ENCODE measurements around the gene FAM171A1.

The FAM171A1 gene

GRCh38 chr10:15223174-15223573, 147.9 kb downstream of the FAM171A1 start:
- Histone ChIP-seq H3K9me3 (ENCODE audit: control insufficient read depth in 2 of 2, low read length in 2 of 2) (no peaks in the 10 kb centered on the region), H3K4me1 (ENCODE audit: control insufficient read depth in 2 of 2, insufficient read depth in 2 of 2, low read length in 2 of 2) (no peaks in the 10 kb centered on the region), H3K36me3 (ENCODE audit: control insufficient read depth in 2 of 2, insufficient read depth in 2 of 2, low read length in 2 of 2) (peaks cover 8 to 9% of the 10 kb centered on the region in 2 donors), H3K27me3 (ENCODE audit: control insufficient read depth in 2 of 2, insufficient read depth in 2 of 2, low read length in 2 of 2) (no peaks in the 10 kb centered on the region), H3K4me3 (ENCODE audit: low read length in 2 of 2) (no peak overlapping the region), H3K9ac (ENCODE audit: low read depth in 1 of 2, low read length in 2 of 2) (no peak overlapping the region), H3K27ac (ENCODE audit: low read depth in 2 of 2, low read length in 2 of 2) (no peak overlapping the region)

GRCh38 chr10:15222511-15222910, 148.6 kb downstream of the FAM171A1 start:
- Histone ChIP-seq H3K27ac (ENCODE audit: low read depth in 2 of 2, low read length in 2 of 2) (no peak overlapping the region), H3K36me3 (ENCODE audit: control insufficient read depth in 2 of 2, insufficient read depth in 2 of 2, low read length in 2 of 2) (peaks cover 8 to 9% of the 10 kb centered on the region in 2 donors), H3K9me3 (ENCODE audit: control insufficient read depth in 2 of 2, low read length in 2 of 2) (no peaks in the 10 kb centered on the region), H3K4me3 (ENCODE audit: low read length in 2 of 2) (no peak overlapping the region), H3K27me3 (ENCODE audit: control insufficient read depth in 2 of 2, insufficient read depth in 2 of 2, low read length in 2 of 2) (no peaks in the 10 kb centered on the region), H3K9ac (ENCODE audit: low read depth in 1 of 2, low read length in 2 of 2) (no peak overlapping the region), H3K4me1 (ENCODE audit: control insufficient read depth in 2 of 2, insufficient read depth in 2 of 2, low read length in 2 of 2) (no peaks in the 10 kb centered on the region)

GRCh38 chr10:15220445-15220844, 150.6 kb downstream of the FAM171A1 start:
- Histone ChIP-seq H3K36me3 (ENCODE audit: control insufficient read depth in 2 of 2, insufficient read depth in 2 of 2, low read length in 2 of 2) (peaks cover 9 to 11% of the 10 kb centered on the region in 2 donors), H3K27ac (ENCODE audit: low read depth in 2 of 2, low read length in 2 of 2) (no peak overlapping the region)

GRCh38 chr10:15216700-15217099, 154.4 kb downstream of the FAM171A1 start:
- H3K27me3 ChIP-seq (ENCODE audit: control insufficient read depth in 2 of 2, insufficient read depth in 2 of 2, low read length in 2 of 2) = no peaks in the 10 kb centered on the region
- no peak overlapping the region for H3K4me3 ChIP-seq (ENCODE audit: low read length in 2 of 2)
- no peak overlapping the region for H3K9ac ChIP-seq (ENCODE audit: low read depth in 1 of 2, low read length in 2 of 2)
- no peaks in the 10 kb centered on the region for H3K9me3 ChIP-seq (ENCODE audit: control insufficient read depth in 2 of 2, low read length in 2 of 2)
- no peak overlapping the region for H3K27ac ChIP-seq (ENCODE audit: low read depth in 2 of 2, low read length in 2 of 2)
- peaks cover 22 to 31% of the 10 kb centered on the region in 2 donors for H3K36me3 ChIP-seq (ENCODE audit: control insufficient read depth in 2 of 2, insufficient read depth in 2 of 2, low read length in 2 of 2)
- no peaks in the 10 kb centered on the region for H3K4me1 ChIP-seq (ENCODE audit: control insufficient read depth in 2 of 2, insufficient read depth in 2 of 2, low read length in 2 of 2)

More at GRCh38 chr10:15220445-15220844, 150.6 kb downstream of the FAM171A1 start:
- Histone ChIP-seq H3K9ac (ENCODE audit: low read depth in 1 of 2, low read length in 2 of 2) (no peak overlapping the region), H3K4me3 (ENCODE audit: low read length in 2 of 2) (no peak overlapping the region), H3K4me1 (ENCODE audit: control insufficient read depth in 2 of 2, insufficient read depth in 2 of 2, low read length in 2 of 2) (no peaks in the 10 kb centered on the region), H3K9me3 (ENCODE audit: control insufficient read depth in 2 of 2, low read length in 2 of 2) (no peaks in the 10 kb centered on the region), H3K27me3 (ENCODE audit: control insufficient read depth in 2 of 2, insufficient read depth in 2 of 2, low read length in 2 of 2) (no peaks in the 10 kb centered on the region)

- H3K4me1 ChIP-seq (ENCODE audit: control insufficient read depth in 2 of 2, insufficient read depth in 2 of 2, low read length in 2 of 2) = peaks cover 0 to 3% of the 10 kb centered on the region in 2 donors
- no peaks in the 10 kb centered on the region for H3K9me3 ChIP-seq (ENCODE audit: control insufficient read depth in 2 of 2, low read length in 2 of 2)
- no peak overlapping the region for H3K27ac ChIP-seq (ENCODE audit: low read depth in 2 of 2, low read length in 2 of 2)
- no peak overlapping the region for H3K9ac ChIP-seq (ENCODE audit: low read depth in 1 of 2, low read length in 2 of 2)
- peaks cover 18 to 28% of the 10 kb centered on the region in 2 donors for H3K36me3 ChIP-seq (ENCODE audit: control insufficient read depth in 2 of 2, insufficient read depth in 2 of 2, low read length in 2 of 2)
- H3K4me3 ChIP-seq (ENCODE audit: low read length in 2 of 2) = no peak overlapping the region
- no peaks in the 10 kb centered on the region for H3K27me3 ChIP-seq (ENCODE audit: control insufficient read depth in 2 of 2, insufficient read depth in 2 of 2, low read length in 2 of 2)
Observed at GRCh38 chr10:15214237-15214636, 156.9 kb downstream of the FAM171A1 start.

- H3K9ac ChIP-seq (ENCODE audit: low read depth in 1 of 2, low read length in 2 of 2) = no peak overlapping the region
- H3K27me3 ChIP-seq (ENCODE audit: control insufficient read depth in 2 of 2, insufficient read depth in 2 of 2, low read length in 2 of 2) = no peaks in the 10 kb centered on the region
- peaks cover 0 to 4% of the 10 kb centered on the region in 2 donors for H3K4me1 ChIP-seq (ENCODE audit: control insufficient read depth in 2 of 2, insufficient read depth in 2 of 2, low read length in 2 of 2)
- peaks cover 20 to 28% of the 10 kb centered on the region in 2 donors for H3K36me3 ChIP-seq (ENCODE audit: control insufficient read depth in 2 of 2, insufficient read depth in 2 of 2, low read length in 2 of 2)
- H3K4me3 ChIP-seq (ENCODE audit: low read length in 2 of 2) = no peak overlapping the region
- H3K27ac ChIP-seq (ENCODE audit: low read depth in 2 of 2, low read length in 2 of 2) = no peak overlapping the region
- H3K9me3 ChIP-seq (ENCODE audit: control insufficient read depth in 2 of 2, low read length in 2 of 2) = no peaks in the 10 kb centered on the region
Observed at GRCh38 chr10:15213461-15213861, 157.6 kb downstream of the FAM171A1 start.

GRCh38 chr10:15211464-15211979, 159.6 kb downstream of the FAM171A1 start:
- no peak overlapping the region for H3K27ac ChIP-seq (ENCODE audit: low read depth in 2 of 2, low read length in 2 of 2)
- no peak overlapping the region for H3K4me3 ChIP-seq (ENCODE audit: low read length in 2 of 2)
- H3K9me3 ChIP-seq (ENCODE audit: control insufficient read depth in 2 of 2, low read length in 2 of 2) = no peaks in the 10 kb centered on the region
- H3K27me3 ChIP-seq (ENCODE audit: control insufficient read depth in 2 of 2, insufficient read depth in 2 of 2, low read length in 2 of 2) = no peaks in the 10 kb centered on the region
- H3K4me1 ChIP-seq (ENCODE audit: control insufficient read depth in 2 of 2, insufficient read depth in 2 of 2, low read length in 2 of 2) = peaks cover 0 to 6% of the 10 kb centered on the region in 2 donors
- H3K9ac ChIP-seq (ENCODE audit: low read depth in 1 of 2, low read length in 2 of 2) = no peak overlapping the region
- peaks cover 22 to 31% of the 10 kb centered on the region in 2 donors for H3K36me3 ChIP-seq (ENCODE audit: control insufficient read depth in 2 of 2, insufficient read depth in 2 of 2, low read length in 2 of 2)

- no peaks in the 10 kb centered on the region for H3K27me3 ChIP-seq (ENCODE audit: control insufficient read depth in 2 of 2, insufficient read depth in 2 of 2, low read length in 2 of 2)
- no peak overlapping the region for H3K4me3 ChIP-seq (ENCODE audit: low read length in 2 of 2)
- H3K36me3 ChIP-seq (ENCODE audit: control insufficient read depth in 2 of 2, insufficient read depth in 2 of 2, low read length in 2 of 2) = peaks cover 22 to 31% of the 10 kb centered on the region in 2 donors
- H3K4me1 ChIP-seq (ENCODE audit: control insufficient read depth in 2 of 2, insufficient read depth in 2 of 2, low read length in 2 of 2) = peaks cover 0 to 6% of the 10 kb centered on the region in 2 donors
- no peak overlapping the region for H3K9ac ChIP-seq (ENCODE audit: low read depth in 1 of 2, low read length in 2 of 2)
- H3K9me3 ChIP-seq (ENCODE audit: control insufficient read depth in 2 of 2, low read length in 2 of 2) = no peaks in the 10 kb centered on the region
- no peak overlapping the region for H3K27ac ChIP-seq (ENCODE audit: low read depth in 2 of 2, low read length in 2 of 2)
Observed at GRCh38 chr10:15210521-15210920, 160.6 kb downstream of the FAM171A1 start.

- Histone ChIP-seq H3K9ac (ENCODE audit: low read depth in 1 of 2, low read length in 2 of 2) (no peak overlapping the region), H3K27me3 (ENCODE audit: control insufficient read depth in 2 of 2, insufficient read depth in 2 of 2, low read length in 2 of 2) (no peaks in the 10 kb centered on the region), H3K36me3 (ENCODE audit: control insufficient read depth in 2 of 2, insufficient read depth in 2 of 2, low read length in 2 of 2) (peaks cover 22 to 31% of the 10 kb centered on the region in 2 donors), H3K27ac (ENCODE audit: low read depth in 2 of 2, low read length in 2 of 2) (no peak overlapping the region), H3K4me1 (ENCODE audit: control insufficient read depth in 2 of 2, insufficient read depth in 2 of 2, low read length in 2 of 2) (peaks cover 0 to 6% of the 10 kb centered on the region in 2 donors), H3K9me3 (ENCODE audit: control insufficient read depth in 2 of 2, low read length in 2 of 2) (no peaks in the 10 kb centered on the region), H3K4me3 (ENCODE audit: low read length in 2 of 2) (no peak overlapping the region)
Observed at GRCh38 chr10:15209827-15210509, 161.1 kb downstream of the FAM171A1 start.

GRCh38 chr10:15208221-15208620, 162.9 kb downstream of the FAM171A1 start:
- Histone ChIP-seq H3K9me3 (ENCODE audit: control insufficient read depth in 2 of 2, low read length in 2 of 2) (no peaks in the 10 kb centered on the region), H3K36me3 (ENCODE audit: control insufficient read depth in 2 of 2, insufficient read depth in 2 of 2, low read length in 2 of 2) (peaks cover 15 to 21% of the 10 kb centered on the region in 2 donors), H3K4me3 (ENCODE audit: low read length in 2 of 2) (no peak overlapping the region), H3K27ac (ENCODE audit: low read depth in 2 of 2, low read length in 2 of 2) (peak overlapping the region in 1 of 2 donors; percentile 57), H3K4me1 (ENCODE audit: control insufficient read depth in 2 of 2, insufficient read depth in 2 of 2, low read length in 2 of 2) (peaks cover 0 to 6% of the 10 kb centered on the region in 2 donors), H3K27me3 (ENCODE audit: control insufficient read depth in 2 of 2, insufficient read depth in 2 of 2, low read length in 2 of 2) (no peaks in the 10 kb centered on the region), H3K9ac (ENCODE audit: low read depth in 1 of 2, low read length in 2 of 2) (no peak overlapping the region)
